Activated CD4-positive, alpha-beta T cell treated with anti-CD3 and anti-CD28 coated beads, Interleukin-2, Interleukin-4, amounts not matched to agents 100 ng/mL and 50 ng/mL, durations not matched to agents 16 hours and 8 hours (primary cell): ENCODE data around the gene GSE1.

Source experiments
- DNase-seq: peaks from one replicate; pipeline ENCODE4 v3.0.0-alpha.2; 2020; ENCODE audit warnings: low spot score

The GSE1 gene

GRCh38 chr16:85662482-85662812 lies 49.3 kb downstream of the GSE1 start:
- DNase-seq: no peak

GRCh38 chr16:85662976-85663830 lies 50.1 kb downstream of the GSE1 start:
- no peak for DNase-seq

- DNase-seq: no peak
Measured at GRCh38 chr16:85663891-85664321, 50.8 kb downstream of the GSE1 start.

- DNase-seq: no peak
Measured at GRCh38 chr16:85664580-85665372, 51.7 kb downstream of the GSE1 start.

GRCh38 chr16:85665373-85665740 lies 52.2 kb downstream of the GSE1 start:
- no peak for DNase-seq

GRCh38 chr16:85665929-85666328 lies 52.8 kb downstream of the GSE1 start:
- DNase-seq: no peak

GRCh38 chr16:85667261-85667660 lies 54.1 kb downstream of the GSE1 start:
- no peak for DNase-seq

GRCh38 chr16:85667841-85668413 lies 54.8 kb downstream of the GSE1 start:
- DNase-seq: no peak

- DNase-seq: no peak
Measured at GRCh38 chr16:85668676-85669424, 55.7 kb downstream of the GSE1 start.

GRCh38 chr16:85670840-85671239 lies 57.7 kb downstream of the GSE1 start:
- DNase-seq: no peak

GRCh38 chr16:85673529-85674417 lies 60.7 kb downstream of the GSE1 start:
- no peak for DNase-seq

- DNase-seq: no peak
Measured at GRCh38 chr16:85674418-85674755, 61.3 kb downstream of the GSE1 start.

- DNase-seq: no peak
Measured at GRCh38 chr16:85674828-85675227, 61.7 kb downstream of the GSE1 start.

- DNase-seq: no peak
Measured at GRCh38 chr16:85675251-85675874, 62.2 kb downstream of the GSE1 start.

- DNase-seq: no peak
Measured at GRCh38 chr16:85676466-85676865, 63.3 kb downstream of the GSE1 start.

GRCh38 chr16:85677383-85677967 lies 64.4 kb downstream of the GSE1 start:
- no peak for DNase-seq

GRCh38 chr16:85678016-85678415 lies 64.9 kb downstream of the GSE1 start:
- no peak for DNase-seq

- DNase-seq: no peak
Measured at GRCh38 chr16:85678821-85679220, 65.7 kb downstream of the GSE1 start.

- no peak for DNase-seq
Measured at GRCh38 chr16:85679870-85680269, 66.7 kb downstream of the GSE1 start.

- DNase-seq: no peak
Measured at GRCh38 chr16:85680352-85680944, 67.3 kb downstream of the GSE1 start.
